HUDEP-2 (cell line): ENCODE results near the gene KLRF2.

Experiments
- DNase-seq, 76 experiments: peaks; one replicate each; lab custom pipeline; 2025; ENCODE audit not compliant: unreplicated experiment in 76 of 76; lab: John Stamatoyannopoulos, UW

The KLRF2 gene

DNA sequence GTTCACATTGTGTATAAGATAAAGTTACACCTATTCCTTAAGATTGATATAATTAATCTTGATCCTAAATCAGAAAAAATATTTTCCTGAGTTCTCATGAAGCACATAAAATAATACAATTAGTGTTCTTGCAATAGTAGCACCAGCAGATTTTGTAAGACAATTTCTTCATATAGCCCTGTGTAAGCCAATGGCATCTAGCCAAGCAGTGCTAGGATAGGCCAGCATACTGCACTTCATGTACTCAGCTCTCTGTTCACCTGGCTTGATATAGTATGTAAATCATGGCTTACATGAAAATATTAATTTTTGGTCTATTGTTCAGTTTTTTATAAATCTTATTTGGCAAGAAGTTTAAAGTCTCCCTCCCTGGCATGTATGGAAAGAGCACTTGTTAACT, 1.9 kb downstream of the KLRF2 start:
- DNase-seq = no peak

GRCh38 chr12:9888665-9889273, 7.5 kb downstream of the KLRF2 start:
- DNase-seq = no peak

GRCh38 chr12:9895215-9895971, 14.1 kb downstream of the KLRF2 start:
- DNase-seq = peak in 2 of 76 experiments; percentile 2 to 4

DNA sequence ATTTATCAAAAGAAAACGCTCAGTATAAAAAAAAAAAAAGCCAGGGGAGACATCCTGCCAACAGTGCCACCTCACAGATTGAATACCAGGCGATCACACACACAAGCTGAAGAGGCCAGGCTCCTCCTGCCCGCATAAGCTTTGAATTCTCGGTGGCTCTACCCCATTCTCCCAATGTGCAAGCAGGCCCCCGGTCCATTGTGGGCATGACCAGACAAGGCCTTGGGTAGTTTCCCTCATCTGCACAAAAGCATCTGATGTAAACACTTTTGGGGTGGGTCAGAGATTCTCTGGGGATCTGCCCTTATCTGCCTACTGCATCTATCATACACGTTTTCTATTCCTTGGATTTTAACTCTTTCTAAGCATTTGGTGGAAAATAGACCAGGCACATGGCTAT, 16.2 kb downstream of the KLRF2 start:
- DNase-seq = no peak

DNA sequence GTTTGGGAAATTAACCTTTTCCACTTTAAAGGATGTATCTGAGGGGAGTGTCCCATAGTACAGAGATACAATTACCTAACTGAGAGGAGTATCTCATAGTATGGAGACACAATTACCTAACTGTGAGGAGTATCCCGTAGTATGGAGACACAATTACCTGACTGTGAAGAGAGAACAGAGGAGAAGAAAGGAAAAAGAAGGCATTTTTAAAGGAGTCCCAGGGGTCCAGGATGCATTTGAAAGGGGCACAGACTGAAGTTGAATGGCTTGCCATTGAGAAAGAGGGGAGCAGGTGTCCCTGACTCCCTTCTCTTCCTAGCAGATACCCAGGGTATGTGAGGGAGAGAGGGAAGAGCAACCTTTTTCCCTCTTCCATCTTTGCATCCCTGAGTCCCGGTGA, 17.9 kb downstream of the KLRF2 start:
- no peak for DNase-seq

- no peak for DNase-seq
Observed at GRCh38 chr12:9900930-9901329, 19.6 kb downstream of the KLRF2 start.

DNA sequence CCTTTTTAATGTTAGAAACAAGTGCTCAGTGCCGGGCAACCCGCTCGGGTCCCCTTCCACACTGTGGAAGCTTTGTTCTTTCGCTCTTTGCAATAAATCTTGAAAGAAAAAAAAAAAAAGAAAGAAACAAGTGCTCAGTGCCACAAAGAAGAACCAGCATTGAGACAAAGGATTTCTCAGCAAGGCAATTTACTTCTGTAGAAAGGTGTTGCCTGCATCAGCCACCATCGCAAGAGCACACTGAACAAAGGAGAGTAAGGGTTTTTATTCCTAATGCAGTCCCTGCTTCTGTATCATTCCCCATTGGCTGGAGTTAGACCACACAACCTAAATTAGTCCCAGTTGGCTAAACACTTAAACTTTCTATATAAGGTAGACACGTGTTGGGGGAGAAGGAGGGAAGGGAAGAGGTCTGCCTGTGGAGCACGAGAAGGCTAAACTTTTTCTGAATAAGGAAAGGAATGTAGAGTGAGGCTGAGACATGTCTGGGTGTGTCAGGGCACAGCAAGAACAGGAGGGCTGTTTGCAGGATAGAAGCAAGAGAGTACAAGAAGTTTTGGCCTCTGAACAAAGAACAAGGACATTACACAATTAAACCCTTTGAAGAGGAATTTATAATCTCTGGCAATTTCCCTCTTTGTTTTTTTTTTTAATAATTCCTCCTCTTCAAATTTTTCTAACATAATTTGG, 21.4 kb downstream of the KLRF2 start:
- DNase-seq = no peak

DNA sequence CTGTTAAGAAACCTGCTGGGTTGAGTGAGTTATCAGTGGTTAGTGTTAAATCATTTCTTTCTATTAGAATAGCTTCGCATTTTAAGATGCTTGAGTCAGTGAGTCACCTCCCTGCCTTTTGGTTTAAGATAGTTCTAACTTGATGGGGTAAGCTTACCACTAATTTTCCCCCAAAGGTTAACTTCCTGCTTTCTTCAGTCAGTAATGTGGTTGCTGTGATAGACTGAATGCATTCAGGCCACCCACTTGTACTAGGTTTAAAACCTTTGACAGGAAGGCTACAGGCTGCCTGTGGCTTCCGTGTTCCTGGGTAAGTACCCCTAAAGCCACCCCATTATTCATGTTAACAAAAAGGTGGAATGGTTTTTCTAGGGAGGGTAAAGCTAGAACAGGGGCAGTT, 25.6 kb downstream of the KLRF2 start:
- no peak for DNase-seq

- DNase-seq = no peak
Observed at GRCh38 chr12:9907769-9908168, 26.5 kb downstream of the KLRF2 start.

DNA sequence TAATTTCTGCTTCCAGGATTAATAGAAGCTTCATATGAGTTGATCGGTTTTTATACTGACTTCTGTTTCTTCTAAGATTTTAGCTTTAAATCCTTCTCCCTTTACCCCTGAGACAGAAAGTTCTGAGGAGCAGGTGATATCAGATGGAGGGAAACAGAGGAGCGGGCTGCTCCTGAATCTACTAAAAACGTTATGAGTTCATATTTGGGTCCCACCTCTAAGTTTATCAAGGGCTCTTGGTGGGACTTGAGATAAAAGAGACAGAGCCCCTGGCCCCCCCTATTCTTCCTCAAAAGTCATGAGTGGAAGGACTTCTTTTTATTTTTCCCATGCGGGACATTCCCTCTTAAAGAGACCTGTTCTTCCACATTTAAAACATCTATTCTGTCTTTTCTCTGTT, 27.1 kb downstream of the KLRF2 start:
- no peak for DNase-seq

DNA sequence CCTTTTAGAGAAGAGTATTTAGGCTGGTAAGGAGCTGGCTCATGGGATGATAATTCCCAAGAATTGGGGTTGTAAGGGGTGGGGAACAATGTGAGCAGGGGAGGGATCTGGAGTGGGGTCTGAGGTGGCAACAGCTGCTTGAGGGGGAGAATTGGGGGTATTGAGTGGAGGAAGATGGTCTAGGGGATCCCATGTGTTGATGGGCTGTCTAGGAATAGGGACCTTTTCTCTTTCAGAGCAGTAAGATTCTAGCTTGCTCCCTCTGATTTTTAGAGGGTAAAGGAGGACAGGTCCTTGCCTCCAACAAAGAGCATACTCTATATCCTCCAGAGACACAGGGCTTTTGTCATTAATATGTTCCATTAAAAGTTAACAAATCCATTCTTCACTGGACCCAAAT, 28.4 kb downstream of the KLRF2 start:
- no peak for DNase-seq

DNA sequence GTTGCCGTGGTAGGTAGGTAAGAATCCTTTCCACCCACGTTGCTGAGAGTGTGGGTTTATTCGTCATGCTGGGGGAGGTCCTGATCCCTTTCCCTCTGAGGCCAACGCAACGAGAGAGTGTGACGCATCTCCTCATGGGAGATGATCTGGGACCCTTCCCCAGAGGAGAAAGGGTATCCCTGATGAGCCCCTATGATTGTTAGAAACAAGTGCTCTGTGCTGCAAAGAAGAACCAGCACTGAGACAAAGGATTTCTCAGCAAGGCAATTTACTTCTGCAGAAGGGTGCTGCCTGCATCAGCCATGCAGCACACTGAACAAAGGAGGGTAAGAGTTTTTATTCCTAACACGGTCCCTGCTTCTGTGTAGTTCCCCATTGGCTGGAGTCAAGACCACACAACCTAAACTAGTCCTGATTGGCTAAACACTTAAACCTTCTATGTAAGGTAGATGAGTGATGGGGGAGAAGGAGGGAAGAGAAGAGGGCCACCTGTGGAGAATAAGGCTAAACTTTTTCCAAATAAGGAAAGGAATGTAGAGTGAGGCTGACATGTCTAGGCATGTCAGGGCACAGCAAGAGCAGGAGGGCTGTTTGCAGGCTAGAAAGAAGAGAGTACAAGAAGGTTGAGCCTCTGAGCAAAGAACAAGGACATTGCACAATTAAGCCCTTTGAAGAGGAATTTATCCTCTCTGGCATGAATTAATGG, 29.6 kb downstream of the KLRF2 start:
- DNase-seq = no peak

GRCh38 chr12:9911708-9912107, 30.4 kb downstream of the KLRF2 start:
- no peak for DNase-seq

GRCh38 chr12:9919443-9919842, 38.2 kb downstream of the KLRF2 start:
- DNase-seq = no peak

DNA sequence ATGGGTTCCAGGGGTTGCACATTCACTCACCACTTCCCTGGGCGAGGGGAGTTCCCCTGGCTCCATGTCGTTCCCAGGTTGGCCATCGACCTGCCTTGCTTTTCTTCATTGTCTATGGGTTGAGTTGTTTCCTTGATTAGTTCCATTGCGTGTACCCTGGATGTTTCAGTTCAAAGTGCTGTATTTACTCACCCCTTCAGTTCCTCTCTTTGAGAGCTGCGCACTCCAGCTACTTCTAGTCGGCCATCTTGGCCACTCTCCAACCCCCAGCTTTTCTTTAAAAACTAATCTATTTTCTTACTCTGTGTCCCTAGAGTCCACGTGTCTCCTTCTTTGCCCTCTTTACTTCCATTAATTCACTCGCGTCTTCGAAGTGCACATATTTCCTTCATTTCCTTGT, 39.2 kb downstream of the KLRF2 start:
- DNase-seq = no peak

DNA sequence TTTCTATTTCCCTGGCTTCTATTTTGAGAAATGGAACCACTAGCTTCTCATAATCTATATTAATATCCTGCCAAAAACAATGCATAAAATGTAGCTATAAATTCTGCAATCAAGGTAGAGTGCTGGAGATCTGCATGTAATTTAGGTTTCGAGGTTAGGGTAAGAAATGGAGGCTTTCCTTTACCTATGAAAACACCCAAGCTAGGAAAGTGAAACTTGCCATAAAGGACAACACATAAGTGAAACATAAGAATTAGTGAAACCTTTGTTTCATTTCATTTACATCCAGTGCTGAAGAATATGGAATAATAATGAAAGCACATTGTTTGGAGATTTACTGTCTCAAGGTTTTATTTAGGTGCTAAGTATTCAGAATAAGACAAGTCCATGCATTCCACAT, 41.1 kb downstream of the KLRF2 start:
- no peak for DNase-seq

DNA sequence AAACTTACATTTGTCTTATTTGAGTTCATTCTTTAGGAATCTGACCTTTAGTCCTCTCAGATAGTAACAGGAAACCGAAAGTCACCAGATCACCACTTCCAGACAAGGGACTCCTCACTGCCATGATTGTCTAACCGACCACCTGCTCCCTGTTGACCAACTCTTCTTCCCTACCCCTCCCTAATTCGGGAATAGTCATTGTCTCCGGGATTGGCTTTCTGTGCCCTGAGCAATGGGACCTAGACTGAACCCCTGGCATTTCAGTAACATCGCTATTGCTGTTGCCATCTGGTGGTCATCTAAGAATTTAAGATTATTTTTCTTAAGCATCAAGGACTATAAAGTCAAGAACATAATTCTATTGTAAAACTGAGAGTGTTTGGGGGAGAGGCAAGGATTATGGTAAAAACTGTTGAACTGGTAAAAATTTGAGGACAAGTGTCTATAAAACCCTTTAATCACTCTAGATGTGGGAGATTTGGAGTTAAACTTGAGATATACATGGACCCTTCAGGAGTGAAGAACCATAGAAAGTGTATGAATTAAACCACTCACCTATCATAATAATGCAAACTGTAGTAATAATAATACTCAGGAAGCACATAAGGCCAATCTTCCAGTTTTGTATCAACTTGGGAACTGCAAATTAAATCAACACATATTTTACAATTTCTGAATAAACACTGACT, 44.6 kb downstream of the KLRF2 start:
- DNase-seq = peak in 7 of 76 experiments; percentile 2 to 19 (median 9)

DNA sequence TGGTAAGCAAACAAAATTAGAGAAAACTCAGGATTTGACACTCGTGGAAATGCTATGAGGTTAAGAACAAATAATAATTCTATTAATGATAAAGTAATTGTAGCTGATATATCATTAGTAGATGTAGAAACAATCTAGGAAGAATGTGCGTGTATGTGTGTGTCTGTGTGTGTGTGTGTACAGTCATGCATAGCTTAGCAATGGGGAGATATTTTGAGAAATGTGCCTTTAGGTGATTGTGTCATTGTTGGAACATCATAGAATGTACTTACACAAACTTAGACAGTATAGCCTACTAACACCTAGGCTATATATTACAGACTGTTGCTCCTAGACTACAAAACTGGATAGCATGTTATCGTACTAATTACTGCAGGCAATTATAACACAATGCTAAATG, 45.6 kb downstream of the KLRF2 start:
- no peak for DNase-seq

GRCh38 chr12:9928607-9929006, 47.3 kb downstream of the KLRF2 start:
- DNase-seq = no peak

DNA sequence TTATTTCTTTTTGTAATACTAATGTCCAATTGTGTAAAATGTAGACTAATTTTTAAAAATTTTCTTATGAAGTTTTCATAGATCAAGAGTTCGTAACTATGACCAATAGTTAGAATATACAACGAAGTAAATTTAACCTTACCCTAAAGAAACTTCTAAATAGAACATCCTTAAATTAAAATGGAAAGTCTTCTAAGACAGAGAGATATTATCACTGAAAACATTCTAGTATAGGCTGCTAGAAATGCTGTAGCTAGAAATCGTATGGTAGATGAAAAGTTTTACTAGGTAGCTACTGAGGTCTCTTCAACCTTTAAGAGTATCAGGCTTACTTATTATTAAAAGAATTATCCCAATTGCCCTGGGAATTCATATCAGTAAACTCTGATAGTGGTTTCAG, 50.0 kb downstream of the KLRF2 start:
- no peak for DNase-seq

GRCh38 chr12:9932270-9932669, 51.0 kb downstream of the KLRF2 start, which contains the start of gene CLEC2A:
TSS of gene CLEC2A (minus strand) at chr12:9932370. CDS start at chr12:9932329, 41 bp downstream.
- DNase-seq = no peak
